NCI-H2227 (cell line): ENCODE measurements around the gene TBX10.

Experiments
- DNase-seq: peaks from one replicate; lab custom pipeline; 2025; ENCODE audit not compliant: unreplicated experiment; lab: John Stamatoyannopoulos, UW

TBX10 gene

DNA sequence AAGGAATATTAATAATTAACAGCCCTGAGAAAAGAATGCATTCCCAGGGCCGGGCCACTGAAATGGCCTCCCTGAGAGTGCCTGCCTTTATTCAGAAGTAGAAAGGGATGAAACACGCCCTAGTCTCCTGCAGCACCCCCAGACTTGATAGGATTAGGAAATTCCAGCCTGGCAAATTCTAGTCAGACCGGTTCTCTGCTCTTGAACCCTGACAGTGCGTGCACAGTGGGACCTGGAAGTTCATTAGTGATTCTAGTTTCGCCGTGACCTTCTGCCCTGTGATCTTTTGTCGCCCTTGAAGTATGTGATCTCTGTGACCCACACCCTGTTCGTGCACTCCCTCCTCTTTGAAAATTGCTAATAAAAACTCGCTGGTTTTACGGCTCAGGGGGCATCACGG, 58.1 kb downstream of the TBX10 start:
- no peak for DNase-seq
